ENCODE results near the gene ADAM15. TPM values are rescaled to one million over a fixed set of nuclear protein-coding genes. Genes with fewer than 3 reads are reported as not detected.

The ADAM15 gene
- total and polyA plus RNA-seq, 2 donors (not counting 1 experiment from before 2014, with no cell fraction given): 14.6 to 28.4 TPM

DNA sequence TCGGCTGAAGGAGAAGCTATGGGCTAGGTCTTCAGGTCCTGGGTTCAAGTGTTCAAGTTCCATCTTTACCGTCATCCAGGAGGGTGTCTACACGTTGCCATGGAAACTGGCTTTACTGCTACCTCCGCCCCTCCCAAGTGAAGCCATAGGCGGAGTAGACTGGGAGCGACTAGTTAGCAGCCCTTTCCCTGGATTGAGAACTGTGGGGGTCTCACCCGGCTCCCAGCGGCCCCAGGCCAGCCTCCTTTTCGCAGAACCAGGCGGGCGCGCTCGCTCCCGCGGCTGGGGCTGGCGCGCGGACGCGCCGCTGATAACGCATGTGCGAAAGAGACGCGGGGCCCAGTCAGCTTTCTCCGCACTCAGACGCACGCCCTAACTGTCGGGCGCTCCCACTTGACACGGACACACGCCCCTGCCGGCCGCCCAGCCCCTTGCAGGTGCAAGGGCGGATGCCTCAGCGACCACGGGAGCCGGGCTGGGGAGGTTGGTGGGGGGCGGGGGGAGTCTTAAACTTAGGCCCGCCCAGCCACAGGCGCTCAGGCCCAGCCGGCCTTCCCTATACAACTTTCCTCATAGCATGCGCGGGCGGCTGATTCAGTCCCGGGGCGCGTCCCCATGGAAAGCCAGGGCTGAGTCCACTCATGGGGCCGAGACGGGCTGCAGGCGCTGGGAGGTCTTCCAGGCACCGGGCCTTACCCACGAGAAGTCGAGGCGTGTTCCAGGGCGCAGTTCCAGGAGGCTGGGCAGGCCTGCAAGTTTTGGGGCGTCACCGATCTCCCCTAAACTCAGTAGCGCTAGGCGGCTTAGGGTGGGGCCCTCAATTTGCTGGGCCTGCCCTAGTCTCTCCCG, 19.8 kb downstream of the ADAM15 start:
- H3K4me1 Mint-ChIP-seq: peaks cover 48% of the 10 kb centered on the region
- peak overlapping the region; percentile 51 for H3K4me3 Mint-ChIP-seq
- no peaks in the 10 kb centered on the region for H3K79me2 ChIP-seq (ENCODE audit: control insufficient read depth, insufficient read depth, low read length)
- H3K27ac Mint-ChIP-seq: peak overlapping the region; percentile 48
- H3K9ac ChIP-seq (ENCODE audit: low read length): peak overlapping the region; percentile 65
- H3K9me3 ChIP-seq (ENCODE audit: control extremely low read depth in 1 of 3, control insufficient read depth in 2 of 3, insufficient read depth in 1 of 3, low read length in 2 of 3): no peaks in the 10 kb centered on the region
- H3K27me3 Mint-ChIP-seq: no peaks in the 10 kb centered on the region
- ATAC-seq (ENCODE audit: low read depth) (peak; percentile 98), DNase-seq (peak; percentile 91)
- 9% methylated on average over 53 of the region's 61 CpGs for WGBS (ENCODE audit: insufficient coverage)
- peak overlapping the region; percentile 87 for H3K4me2 ChIP-seq (replicated peaks; ENCODE audit: low read depth, low read length, poor library complexity, severe bottlenecking)
- H3K27me3 ChIP-seq (replicated peaks in 1 of 4; ENCODE audit: control extremely low read depth in 1 of 4, control insufficient read depth in 3 of 4, insufficient read depth in 4 of 4, low read length in 3 of 4): no peaks in the 10 kb centered on the region
- peaks cover 25 to 45% of the 10 kb centered on the region in 2 donors for H3K4me1 ChIP-seq (ENCODE audit: control insufficient read depth in 2 of 2, insufficient read depth in 2 of 2, low read length in 2 of 2)
- peak overlapping the region; percentile 21 to 54 (median 34) for H3K4me3 ChIP-seq (ENCODE audit: control extremely low read depth in 1 of 5, extremely low read depth in 1 of 5, insufficient read depth in 1 of 5, low read depth in 2 of 5, low read length in 4 of 5)
- peaks cover 23% of the 10 kb centered on the region for H4K20me1 ChIP-seq (ENCODE audit: control insufficient read depth, insufficient read depth, low read length, poor library complexity, severe bottlenecking)
- H3K36me3 ChIP-seq (replicated peaks in 1 of 2; ENCODE audit: control extremely low read depth in 1 of 2, control insufficient read depth in 1 of 2, extremely low read depth in 1 of 2, insufficient read depth in 2 of 2, low read length in 1 of 2): peaks cover 0 to 23% of the 10 kb centered on the region in 2 experiments
- peak overlapping the region; percentile 37 for H2AFZ ChIP-seq (ENCODE audit: insufficient read depth, low read depth, low read length, poor library complexity, severe bottlenecking)
- H3K27ac ChIP-seq (ENCODE audit: low read length in 2 of 2): peak overlapping the region; percentile 32 to 38
- TF ChIP-seq CTCF (IDR thresholded peaks at IDR 0.05): peak; percentile 75
- no peak for TF ChIP-seq EZH2 (IDR thresholded peaks at IDR 0.05; ENCODE audit: borderline replicate concordance, insufficient read depth, low read depth, low read length, poor library complexity, severe bottlenecking)
- ChIA-PET POLR2A (interaction anchor here (1.3 to 1.5 kb wide), 3 partner anchors 10 to 14 kb away, joined by 3 to 7 read pairs (median 5); no protein-coding TSS in a partner anchor), CTCF (interaction anchor here (0.8 to 20.2 kb wide), 8 partner anchors 8 to 97 kb away, joined by 3 to 370 read pairs (median 10); partner anchors contain the start of genes ADAM15 and EFNA4)
- H3K9me3 Mint-ChIP-seq (ENCODE audit: insufficient read depth): no peaks in the 10 kb centered on the region
- intact Hi-C loops (cut with micrococcal nuclease): loop anchor here (1.0 kb wide), 2 partner anchors 8 kb away; partner anchors contain the start of gene EFNA4
